ENCODE data around the gene IGSF9.

- TF ChIP-seq CTCF (IDR thresholded peaks at IDR 0.05; ENCODE audit: low read depth, low read length, missing input control): no peak
- TF ChIP-seq JUND (IDR thresholded peaks at IDR 0.05): no peak
- no peak for TF ChIP-seq RAD21 (IDR thresholded peaks at IDR 0.05)
- no peak for TF ChIP-seq ATF3 (IDR thresholded peaks at IDR 0.05)
- no peak for TF ChIP-seq MAX (IDR thresholded peaks at IDR 0.05)
- no peak for TF ChIP-seq TAF1 (conservative IDR thresholded peaks at IDR 0.05)
- TF ChIP-seq RXRA (IDR thresholded peaks at IDR 0.05): no peak
- no peak for TF ChIP-seq GABPA (IDR thresholded peaks at IDR 0.05 in 1 of 2, conservative IDR thresholded peaks at IDR 0.05 in 1 of 2)
- TF ChIP-seq SP1 (IDR thresholded peaks at IDR 0.05): no peak
- TF ChIP-seq YY1 (IDR thresholded peaks at IDR 0.05): no peak
- no peak for TF ChIP-seq REST (IDR thresholded peaks at IDR 0.05)
- no peak for TF ChIP-seq EGR1 (IDR thresholded peaks at IDR 0.05; ENCODE audit: low read depth in 2 of 2)
Measured at GRCh38 chr1:159977364-159978106, 32.1 kb upstream of the IGSF9 start.
